ENCODE measurements around the gene HPS3.

Gene HPS3

GRCh38 chr3:149119466-149119865 lies 10.0 kb upstream of the HPS3 start:
- whole genome bisulfite sequencing (ENCODE audit: insufficient coverage), result 100% methylated on average over 1 of the region's 1 CpG
- H3K36me3 ChIP-seq (ENCODE audit: control insufficient read depth in 4 of 4, insufficient read depth in 4 of 4, low read length in 3 of 4), result no peaks in the 10 kb centered on the region
- POLR2A ChIA-PET, result no interaction called here
- DNase-seq, result no peak
- no peaks in the 10 kb centered on the region for H3K9me3 ChIP-seq (ENCODE audit: control extremely low read depth in 1 of 5, control insufficient read depth in 4 of 5, insufficient read depth in 2 of 5, low read depth in 1 of 5, low read length in 4 of 5)
- H3K27me3 ChIP-seq (replicated peaks in 2 of 5; ENCODE audit: control insufficient read depth in 4 of 5, insufficient read depth in 5 of 5, low read length in 4 of 5), result no peaks in the 10 kb centered on the region
- CTCF ChIA-PET, result interaction anchor here (0.8 to 8.8 kb wide), 19 partner anchors 10 to 371 kb away, joined by 3 to 106 read pairs (median 6); partner anchors contain the start of genes HLTF and HPS3
- H3K4me1 ChIP-seq (ENCODE audit: control extremely low read depth in 1 of 4, control insufficient read depth in 4 of 4, insufficient read depth in 4 of 4, low read length in 3 of 4), result peaks cover 0 to 10% (median 3%) of the 10 kb centered on the region in 4 experiments
- H3K4me3 ChIP-seq (ENCODE audit: control insufficient read depth in 1 of 7, extremely low read depth in 1 of 7, insufficient read depth in 4 of 7, low read depth in 2 of 7, low read length in 6 of 7), result no peak overlapping the region
- no peak overlapping the region for H3K27ac ChIP-seq (ENCODE audit: insufficient read depth in 1 of 2, low read depth in 1 of 2, low read length in 2 of 2, poor library complexity in 1 of 2, severe bottlenecking in 2 of 2)

DNA sequence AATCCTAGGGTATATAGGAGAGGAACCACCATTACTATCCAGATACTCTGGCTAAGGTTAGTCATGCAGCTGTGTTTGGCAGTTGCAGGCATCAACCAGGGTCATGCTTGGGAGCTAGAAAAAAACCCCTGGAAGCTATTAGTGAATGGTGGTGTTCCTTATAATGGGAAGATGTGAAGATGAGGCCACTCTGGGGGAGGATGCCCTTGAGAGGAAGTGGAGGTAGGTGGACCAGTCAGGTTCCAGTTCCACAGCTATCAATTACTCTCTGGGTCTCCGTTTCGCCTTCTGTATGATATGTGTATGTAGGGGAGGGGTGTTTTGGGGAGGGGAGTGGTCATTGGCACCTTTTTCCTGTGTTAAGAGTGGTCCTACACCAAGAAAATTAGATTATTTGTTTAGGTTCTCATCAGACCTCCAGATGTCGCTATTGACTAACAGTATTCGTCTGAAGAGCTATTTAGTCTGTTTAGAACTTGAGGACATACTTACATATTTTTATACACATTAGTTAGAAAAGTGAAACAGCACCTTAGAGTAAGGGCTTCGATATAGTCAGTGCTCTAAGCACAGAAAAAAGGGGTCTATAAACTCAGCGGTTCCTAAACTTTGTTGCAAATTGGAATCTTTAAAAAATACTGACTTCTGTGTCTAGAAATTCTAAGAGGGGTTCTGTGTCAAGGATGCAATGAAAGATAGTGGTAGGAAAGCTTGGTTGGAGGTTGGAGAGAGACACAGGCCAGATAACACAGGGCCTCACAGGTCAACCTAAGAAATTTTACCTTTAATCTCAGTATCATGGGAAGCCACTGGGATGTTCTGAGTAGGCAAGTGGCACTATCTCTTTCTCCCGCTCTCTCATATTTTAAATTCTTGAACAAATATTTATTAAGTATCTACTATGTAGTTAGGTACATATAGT lies 9.1 kb upstream of the HPS3 start:
- H3K36me3 ChIP-seq (ENCODE audit: control insufficient read depth in 4 of 4, insufficient read depth in 4 of 4, low read length in 3 of 4), result no peaks in the 10 kb centered on the region
- no peaks in the 10 kb centered on the region for H3K27me3 ChIP-seq (replicated peaks in 2 of 5; ENCODE audit: control insufficient read depth in 4 of 5, insufficient read depth in 5 of 5, low read length in 4 of 5)
- DNase-seq, result peak; percentile 76 to 87 (median 81)
- H3K4me1 ChIP-seq (ENCODE audit: control extremely low read depth in 1 of 4, control insufficient read depth in 4 of 4, insufficient read depth in 4 of 4, low read length in 3 of 4), result peaks cover 0 to 10% (median 3%) of the 10 kb centered on the region in 4 experiments
- ChIA-PET POLR2A (interaction anchor here (0.6 kb wide), 1 partner anchor 154 kb away, joined by 6 read pairs; no protein-coding TSS in a partner anchor), CTCF (interaction anchor here (0.6 to 8.8 kb wide), 34 partner anchors 9 to 370 kb away, joined by 3 to 106 read pairs (median 4); partner anchors contain the start of genes HPS3 and TM4SF18)
- H3K27ac ChIP-seq (ENCODE audit: insufficient read depth in 1 of 2, low read depth in 1 of 2, low read length in 2 of 2, poor library complexity in 1 of 2, severe bottlenecking in 2 of 2), result no peak overlapping the region
- H3K4me3 ChIP-seq (ENCODE audit: control insufficient read depth in 1 of 7, extremely low read depth in 1 of 7, insufficient read depth in 4 of 7, low read depth in 2 of 7, low read length in 6 of 7), result no peak overlapping the region
- 19% methylated on average over 2 of the region's 7 CpGs for WGBS (ENCODE audit: insufficient coverage)
- no peaks in the 10 kb centered on the region for H3K9me3 ChIP-seq (ENCODE audit: control extremely low read depth in 1 of 5, control insufficient read depth in 4 of 5, insufficient read depth in 2 of 5, low read depth in 1 of 5, low read length in 4 of 5)

GRCh38 chr3:149122721-149123578 lies 6.5 kb upstream of the HPS3 start:
- Histone ChIP-seq H3K4me3 (ENCODE audit: control insufficient read depth in 1 of 7, extremely low read depth in 1 of 7, insufficient read depth in 4 of 7, low read depth in 2 of 7, low read length in 6 of 7) (no peak overlapping the region), H3K4me1 (ENCODE audit: control extremely low read depth in 1 of 4, control insufficient read depth in 4 of 4, insufficient read depth in 4 of 4, low read length in 3 of 4) (peaks cover 0 to 10% (median 3%) of the 10 kb centered on the region in 4 experiments), H3K9me3 (ENCODE audit: control extremely low read depth in 1 of 5, control insufficient read depth in 4 of 5, insufficient read depth in 2 of 5, low read depth in 1 of 5, low read length in 4 of 5) (no peaks in the 10 kb centered on the region), H3K27ac (ENCODE audit: insufficient read depth in 1 of 2, low read depth in 1 of 2, low read length in 2 of 2, poor library complexity in 1 of 2, severe bottlenecking in 2 of 2) (no peak overlapping the region), H3K36me3 (ENCODE audit: control insufficient read depth in 4 of 4, insufficient read depth in 4 of 4, low read length in 3 of 4) (no peaks in the 10 kb centered on the region), H3K27me3 (replicated peaks in 2 of 5; ENCODE audit: control insufficient read depth in 4 of 5, insufficient read depth in 5 of 5, low read length in 4 of 5) (no peaks in the 10 kb centered on the region)
- DNase-seq, result peak in 2 of 3 donors; percentile 41 to 50
- ChIA-PET CTCF (interaction anchor here (0.9 to 8.8 kb wide), 5 partner anchors 146 to 169 kb away, joined by 3 to 106 read pairs (median 3); no protein-coding TSS in a partner anchor), POLR2A (no interaction called here)
- WGBS (ENCODE audit: insufficient coverage), result no CpG with 5 or more reads among the region's 4 CpGs

GRCh38 chr3:149128821-149129220 lies 617 bp upstream of the HPS3 start:
- 7% methylated on average over 2 of the region's 4 CpGs for WGBS (ENCODE audit: insufficient coverage)
- CTCF ChIA-PET, result interaction anchor here (0.7 to 1.8 kb wide), 2 partner anchors 8 to 148 kb away, joined by 4 to 17 read pairs; no protein-coding TSS in a partner anchor
- POLR2A ChIA-PET, result no interaction called here
- peaks cover 10 to 26% (median 16%) of the 10 kb centered on the region in 4 experiments for H3K4me1 ChIP-seq (ENCODE audit: control extremely low read depth in 1 of 4, control insufficient read depth in 4 of 4, insufficient read depth in 4 of 4, low read length in 3 of 4)
- no peaks in the 10 kb centered on the region for H3K9me3 ChIP-seq (ENCODE audit: control extremely low read depth in 1 of 5, control insufficient read depth in 4 of 5, insufficient read depth in 2 of 5, low read depth in 1 of 5, low read length in 4 of 5)
- peak overlapping the region in 6 of 7 experiments; percentile 85 to 97 (median 93) for H3K4me3 ChIP-seq (ENCODE audit: control insufficient read depth in 1 of 7, extremely low read depth in 1 of 7, insufficient read depth in 4 of 7, low read depth in 2 of 7, low read length in 6 of 7)
- peak overlapping the region; percentile 37 to 75 for H3K27ac ChIP-seq (ENCODE audit: insufficient read depth in 1 of 2, low read depth in 1 of 2, low read length in 2 of 2, poor library complexity in 1 of 2, severe bottlenecking in 2 of 2)
- H3K36me3 ChIP-seq (ENCODE audit: control insufficient read depth in 4 of 4, insufficient read depth in 4 of 4, low read length in 3 of 4), result no peaks in the 10 kb centered on the region
- DNase-seq, result peak in 1 of 3 donors; percentile 17
- no peaks in the 10 kb centered on the region for H3K27me3 ChIP-seq (replicated peaks in 2 of 5; ENCODE audit: control insufficient read depth in 4 of 5, insufficient read depth in 5 of 5, low read length in 4 of 5)

GRCh38 chr3:149131589-149131988 lies 2.2 kb downstream of the HPS3 start:
- ChIA-PET CTCF (interaction anchor here (1.0 kb wide), 1 partner anchor 19 kb away, joined by 3 read pairs; no protein-coding TSS in a partner anchor), POLR2A (no interaction called here)
- no peaks in the 10 kb centered on the region for H3K27me3 ChIP-seq (replicated peaks in 2 of 5; ENCODE audit: control insufficient read depth in 4 of 5, insufficient read depth in 5 of 5, low read length in 4 of 5)
- no peak overlapping the region for H3K27ac ChIP-seq (ENCODE audit: insufficient read depth in 1 of 2, low read depth in 1 of 2, low read length in 2 of 2, poor library complexity in 1 of 2, severe bottlenecking in 2 of 2)
- peaks cover 0 to 5% (median 0%) of the 10 kb centered on the region in 4 experiments for H3K36me3 ChIP-seq (ENCODE audit: control insufficient read depth in 4 of 4, insufficient read depth in 4 of 4, low read length in 3 of 4)
- DNase-seq, result no peak
- WGBS (ENCODE audit: insufficient coverage), result 80% methylated on average over 4 of the region's 4 CpGs
- H3K4me3 ChIP-seq (ENCODE audit: control insufficient read depth in 1 of 7, extremely low read depth in 1 of 7, insufficient read depth in 4 of 7, low read depth in 2 of 7, low read length in 6 of 7), result no peak overlapping the region
- no peaks in the 10 kb centered on the region for H3K9me3 ChIP-seq (ENCODE audit: control extremely low read depth in 1 of 5, control insufficient read depth in 4 of 5, insufficient read depth in 2 of 5, low read depth in 1 of 5, low read length in 4 of 5)
- H3K4me1 ChIP-seq (ENCODE audit: control extremely low read depth in 1 of 4, control insufficient read depth in 4 of 4, insufficient read depth in 4 of 4, low read length in 3 of 4), result peaks cover 10 to 26% (median 16%) of the 10 kb centered on the region in 4 experiments

DNA sequence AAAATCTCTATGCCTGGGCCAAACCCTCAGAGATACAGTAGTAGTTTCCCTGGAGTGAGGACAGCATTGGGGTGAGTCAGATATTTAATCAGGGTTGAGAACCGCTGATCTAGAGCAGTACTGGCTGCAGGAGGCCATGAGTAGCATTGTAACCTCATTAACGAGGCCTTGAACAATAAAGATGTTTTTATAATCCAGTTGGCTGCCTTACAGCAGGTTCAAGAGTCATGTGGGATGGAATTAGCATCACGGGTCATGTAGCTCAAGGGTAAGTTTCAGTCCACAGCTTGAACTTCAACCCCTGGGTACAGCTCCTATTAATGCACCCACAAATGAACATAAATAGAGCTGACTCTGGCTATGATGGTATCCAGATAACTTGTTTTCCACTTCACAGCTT lies 5.1 kb downstream of the HPS3 start:
- Histone ChIP-seq H3K27ac (ENCODE audit: insufficient read depth in 1 of 2, low read depth in 1 of 2, low read length in 2 of 2, poor library complexity in 1 of 2, severe bottlenecking in 2 of 2) (no peak overlapping the region), H3K4me1 (ENCODE audit: control extremely low read depth in 1 of 4, control insufficient read depth in 4 of 4, insufficient read depth in 4 of 4, low read length in 3 of 4) (peaks cover 4 to 17% (median 11%) of the 10 kb centered on the region in 4 experiments), H3K4me3 (ENCODE audit: control insufficient read depth in 1 of 7, extremely low read depth in 1 of 7, insufficient read depth in 4 of 7, low read depth in 2 of 7, low read length in 6 of 7) (no peak overlapping the region), H3K36me3 (ENCODE audit: control insufficient read depth in 4 of 4, insufficient read depth in 4 of 4, low read length in 3 of 4) (peaks cover 0 to 5% (median 0%) of the 10 kb centered on the region in 4 experiments), H3K9me3 (ENCODE audit: control extremely low read depth in 1 of 5, control insufficient read depth in 4 of 5, insufficient read depth in 2 of 5, low read depth in 1 of 5, low read length in 4 of 5) (no peaks in the 10 kb centered on the region), H3K27me3 (replicated peaks in 2 of 5; ENCODE audit: control insufficient read depth in 4 of 5, insufficient read depth in 5 of 5, low read length in 4 of 5) (no peaks in the 10 kb centered on the region)
- WGBS (ENCODE audit: insufficient coverage), result 100% methylated on average over 2 of the region's 3 CpGs
- ChIA-PET POLR2A (no interaction called here), CTCF (interaction anchor here (1.2 to 1.3 kb wide), 2 partner anchors 12 to 16 kb away, joined by 3 read pairs; no protein-coding TSS in a partner anchor)
- no peak for DNase-seq
